Osteocyte (in vitro differentiated cells): ENCODE measurements around the gene PMPCA. TPM values are rescaled to one million over a fixed set of nuclear protein-coding genes. Genes with fewer than 3 reads are reported as not detected.

Source experiments
- DNase-seq: peaks from one replicate; pipeline ENCODE4 v3.0.0; 2021; ENCODE audit warnings: mixed read lengths; ENCODE audit not compliant: unreplicated experiment; ENCODE audit errors: extremely low spot score
- H3K27ac Mint-ChIP-seq: one replicate; pipeline ENCODE4 v1.8.0; 2021; ENCODE audit warnings: mild to moderate bottlenecking, mixed read lengths; ENCODE audit not compliant: unreplicated experiment
- H3K27me3 Mint-ChIP-seq: one replicate; pipeline ENCODE4 v1.8.0; 2021; ENCODE audit warnings: mixed read lengths; ENCODE audit not compliant: unreplicated experiment
- H3K36me3 Mint-ChIP-seq: one replicate; pipeline ENCODE4 v1.8.0; 2021; ENCODE audit warnings: mixed read lengths; ENCODE audit not compliant: unreplicated experiment
- H3K4me1 Mint-ChIP-seq: one replicate; pipeline ENCODE4 v1.8.0; 2021; ENCODE audit warnings: mixed read lengths; ENCODE audit not compliant: unreplicated experiment
- H3K4me3 Mint-ChIP-seq: one replicate; pipeline ENCODE4 v1.8.0; 2021; ENCODE audit warnings: mild to moderate bottlenecking, moderate library complexity, mixed read lengths; ENCODE audit not compliant: unreplicated experiment
- H3K9me3 Mint-ChIP-seq: one replicate; pipeline ENCODE4 v1.8.0; 2021; ENCODE audit warnings: mixed read lengths; ENCODE audit not compliant: unreplicated experiment
- total RNA-seq: library from RNA; stranded (reverse); gene quantifications from 2 replicates; pipeline ENCODE4 v1.2.1, GENCODE V29; 2021
- TF ChIP-seq, protein P1 (sequence below): fragments of 200-600 bp; sonication (generic); IDR thresholded peaks from 2 replicates; pipeline ENCODE4 v1.5.0; 2021; ENCODE audit warnings: antibody characterized with exemption, mild to moderate bottlenecking, moderate library complexity

Gene PMPCA
- total RNA-seq, 1 donor from 2014 or later = 52.8 TPM

DNA sequence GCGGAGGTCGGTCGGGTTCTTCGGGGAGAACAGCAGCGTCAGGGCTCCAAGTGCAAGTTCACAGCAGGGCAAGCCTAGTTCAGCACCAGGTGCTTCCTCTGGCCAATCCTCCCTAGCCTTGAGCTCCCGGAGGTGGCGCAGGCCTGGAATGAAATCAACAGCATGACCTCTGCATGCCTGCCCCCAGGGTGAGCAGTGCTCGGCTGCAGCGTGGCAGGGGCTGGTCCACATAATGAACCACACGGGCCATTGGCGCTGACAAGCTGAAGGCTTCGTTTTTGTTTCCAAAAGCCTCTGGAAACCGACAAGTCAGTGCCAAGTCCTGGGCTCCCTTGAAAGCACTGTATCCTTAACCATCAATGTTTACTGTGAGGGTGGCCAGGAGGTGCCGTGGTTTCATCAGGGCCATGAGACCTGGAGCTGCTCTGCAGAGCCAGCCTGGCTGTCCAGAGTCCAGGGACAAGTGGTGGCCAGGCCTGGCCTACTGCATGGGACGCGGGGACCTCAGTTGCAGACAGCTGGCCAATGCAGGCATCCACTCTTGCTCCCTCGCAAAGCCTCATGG lies 31.3 kb downstream of the PMPCA start:
- H3K36me3 Mint-ChIP-seq = peaks cover 41% of the 10 kb centered on the region
- peaks cover 21% of the 10 kb centered on the region for H3K4me1 Mint-ChIP-seq
- H3K9me3 Mint-ChIP-seq = no peaks in the 10 kb centered on the region
- TF ChIP-seq, protein P1, sequence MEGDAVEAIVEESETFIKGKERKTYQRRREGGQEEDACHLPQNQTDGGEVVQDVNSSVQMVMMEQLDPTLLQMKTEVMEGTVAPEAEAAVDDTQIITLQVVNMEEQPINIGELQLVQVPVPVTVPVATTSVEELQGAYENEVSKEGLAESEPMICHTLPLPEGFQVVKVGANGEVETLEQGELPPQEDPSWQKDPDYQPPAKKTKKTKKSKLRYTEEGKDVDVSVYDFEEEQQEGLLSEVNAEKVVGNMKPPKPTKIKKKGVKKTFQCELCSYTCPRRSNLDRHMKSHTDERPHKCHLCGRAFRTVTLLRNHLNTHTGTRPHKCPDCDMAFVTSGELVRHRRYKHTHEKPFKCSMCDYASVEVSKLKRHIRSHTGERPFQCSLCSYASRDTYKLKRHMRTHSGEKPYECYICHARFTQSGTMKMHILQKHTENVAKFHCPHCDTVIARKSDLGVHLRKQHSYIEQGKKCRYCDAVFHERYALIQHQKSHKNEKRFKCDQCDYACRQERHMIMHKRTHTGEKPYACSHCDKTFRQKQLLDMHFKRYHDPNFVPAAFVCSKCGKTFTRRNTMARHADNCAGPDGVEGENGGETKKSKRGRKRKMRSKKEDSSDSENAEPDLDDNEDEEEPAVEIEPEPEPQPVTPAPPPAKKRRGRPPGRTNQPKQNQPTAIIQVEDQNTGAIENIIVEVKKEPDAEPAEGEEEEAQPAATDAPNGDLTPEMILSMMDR = no peak
- DNase-seq = no peak
- no peak overlapping the region for H3K27ac Mint-ChIP-seq
- no peak overlapping the region for H3K4me3 Mint-ChIP-seq
- no peaks in the 10 kb centered on the region for H3K27me3 Mint-ChIP-seq

DNA sequence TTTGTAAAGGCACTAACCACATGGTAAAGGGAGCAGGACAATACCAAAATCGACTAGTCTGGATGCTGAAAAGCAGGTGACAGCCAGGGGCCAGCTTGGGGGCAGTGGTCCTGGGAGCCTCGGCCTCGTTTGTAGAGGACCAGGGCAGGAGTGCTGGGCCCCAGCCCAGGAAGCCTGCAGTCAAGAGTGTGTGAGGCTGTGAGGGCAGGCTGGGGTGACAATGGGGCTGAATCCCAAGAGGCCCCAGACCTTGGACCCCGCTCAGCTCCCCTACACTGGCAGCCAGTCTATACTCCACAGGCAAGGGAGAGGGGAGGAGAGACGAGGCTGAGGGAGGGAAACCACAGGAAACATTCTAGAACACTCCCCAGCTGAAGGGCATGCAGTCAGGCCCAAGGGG lies 31.8 kb downstream of the PMPCA start:
- Mint-ChIP-seq H3K4me3 (no peak overlapping the region), H3K9me3 (no peaks in the 10 kb centered on the region), H3K4me1 (peaks cover 16% of the 10 kb centered on the region)

DNA sequence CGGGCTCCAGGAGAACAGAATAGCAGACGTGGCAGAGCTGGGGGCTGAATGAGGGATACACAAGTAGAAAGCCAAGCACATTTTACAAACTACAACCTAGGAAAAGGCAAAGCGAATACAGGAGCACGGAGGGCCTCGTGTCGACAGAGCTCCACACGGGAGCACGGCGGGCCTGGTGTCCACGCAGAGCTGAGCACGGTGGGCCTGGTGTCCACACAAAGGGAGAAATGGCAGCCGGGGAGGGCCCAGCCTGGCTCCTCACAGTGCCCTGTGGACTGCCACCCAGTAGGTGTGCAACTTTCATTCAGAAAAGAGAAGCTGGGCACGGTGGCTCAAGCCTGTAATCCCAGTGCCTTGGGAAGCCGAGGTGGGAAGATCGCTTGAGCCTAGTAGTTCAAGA lies 32.6 kb downstream of the PMPCA start:
- Mint-ChIP-seq H3K27me3 (no peaks in the 10 kb centered on the region), H3K4me1 (peaks cover 8% of the 10 kb centered on the region), H3K9me3 (no peaks in the 10 kb centered on the region), H3K36me3 (peaks cover 46% of the 10 kb centered on the region), H3K27ac (peak overlapping the region; percentile 35), H3K4me3 (no peak overlapping the region)
- no peak for DNase-seq
- TF ChIP-seq, protein P1 = no peak

More for the DNA sequence above, 31.8 kb downstream of the PMPCA start:
- Mint-ChIP-seq H3K27me3 (no peaks in the 10 kb centered on the region), H3K27ac (no peak overlapping the region), H3K36me3 (peaks cover 40% of the 10 kb centered on the region)
- TF ChIP-seq, protein P1 = no peak
- DNase-seq = no peak

DNA sequence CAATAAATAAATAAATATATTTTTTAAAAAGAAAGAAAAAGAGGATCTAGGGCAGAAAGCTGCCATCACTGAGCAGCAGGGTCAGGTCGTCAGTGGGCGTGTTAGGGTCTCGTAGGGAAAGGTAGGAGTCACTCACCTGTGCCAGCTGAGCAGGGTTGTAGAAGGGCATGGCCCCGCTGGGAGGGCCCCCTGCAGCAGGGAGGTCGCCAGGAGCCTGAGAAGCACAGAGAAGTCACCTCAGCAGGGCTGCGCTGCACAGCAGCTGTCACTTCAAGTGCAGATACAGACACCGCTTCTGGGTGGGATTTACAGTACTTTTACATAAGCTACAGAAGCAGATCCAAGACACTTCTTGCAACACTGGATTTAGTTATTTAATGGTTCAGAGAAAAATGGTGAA lies 33.2 kb downstream of the PMPCA start:
- H3K4me1 Mint-ChIP-seq = peaks cover 4% of the 10 kb centered on the region
- no peaks in the 10 kb centered on the region for H3K27me3 Mint-ChIP-seq
- H3K27ac Mint-ChIP-seq = no peak overlapping the region
- H3K36me3 Mint-ChIP-seq = peaks cover 47% of the 10 kb centered on the region
- no peak overlapping the region for H3K4me3 Mint-ChIP-seq
- no peak for DNase-seq
- TF ChIP-seq, protein P1 = no peak
- H3K9me3 Mint-ChIP-seq = no peaks in the 10 kb centered on the region

DNA sequence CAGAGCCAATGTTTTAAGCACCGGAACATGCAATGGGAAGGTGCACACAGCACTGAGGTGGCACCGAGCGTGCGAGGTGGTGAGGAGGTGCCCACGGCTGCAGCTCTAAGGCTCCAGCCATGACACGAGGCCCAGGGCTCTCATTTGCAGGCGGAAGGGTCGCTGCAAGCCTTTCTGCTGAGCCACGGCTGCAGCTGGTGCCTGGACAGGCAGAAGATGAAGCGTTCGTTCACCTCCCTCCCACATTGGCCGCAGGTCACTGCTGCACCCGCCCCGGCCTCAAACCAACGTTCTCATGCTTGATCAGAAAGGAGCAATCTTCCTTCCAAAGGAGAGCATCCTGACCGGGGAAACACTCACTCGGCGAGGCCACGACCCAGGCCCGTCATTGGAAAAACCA lies 33.6 kb downstream of the PMPCA start:
- Mint-ChIP-seq H3K27ac (no peak overlapping the region), H3K9me3 (no peaks in the 10 kb centered on the region), H3K4me3 (no peak overlapping the region), H3K27me3 (no peaks in the 10 kb centered on the region), H3K4me1 (peaks cover 4% of the 10 kb centered on the region), H3K36me3 (peaks cover 51% of the 10 kb centered on the region)
- no peak for DNase-seq
- TF ChIP-seq, protein P1 = no peak
